T-helper 2 cell (primary cell): ENCODE measurements around the gene IL1RN.

Source experiments
- DNase-seq, 5 experiments: peaks; one replicate each; pipeline versions ENCODE4 v3.0.0 to v3.0.0-alpha.2; 2012 to 2022

Gene IL1RN

DNA sequence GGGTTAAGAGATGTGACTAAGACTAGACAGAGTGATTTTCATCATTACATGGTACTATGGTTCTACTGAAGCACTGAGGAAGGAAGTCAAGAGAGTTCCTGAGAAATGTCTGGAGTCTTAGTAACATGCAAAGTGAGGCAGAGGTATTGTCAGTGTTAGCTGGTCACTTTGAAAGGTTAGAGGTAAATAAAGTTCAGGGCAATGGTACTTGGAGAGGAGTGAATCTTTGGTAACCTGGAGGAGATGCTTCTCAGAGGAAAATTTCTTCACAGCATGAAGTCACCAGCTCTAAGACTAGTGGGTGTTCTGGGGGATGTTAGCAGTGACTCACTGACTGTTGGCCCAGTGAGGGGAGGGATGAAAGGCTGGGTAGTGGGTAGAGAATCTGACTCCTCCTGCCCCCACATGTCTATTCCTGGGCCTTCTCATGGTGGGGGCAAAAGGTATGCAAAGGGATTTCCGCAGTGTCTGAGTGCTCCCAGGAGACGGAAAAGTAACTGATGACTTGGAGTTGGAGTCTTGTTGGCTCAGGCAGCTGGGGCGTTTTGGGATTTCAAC is 23.3 kb upstream of the IL1RN start:
- peak in 1 of 5 experiments; percentile 68 for DNase-seq

DNA sequence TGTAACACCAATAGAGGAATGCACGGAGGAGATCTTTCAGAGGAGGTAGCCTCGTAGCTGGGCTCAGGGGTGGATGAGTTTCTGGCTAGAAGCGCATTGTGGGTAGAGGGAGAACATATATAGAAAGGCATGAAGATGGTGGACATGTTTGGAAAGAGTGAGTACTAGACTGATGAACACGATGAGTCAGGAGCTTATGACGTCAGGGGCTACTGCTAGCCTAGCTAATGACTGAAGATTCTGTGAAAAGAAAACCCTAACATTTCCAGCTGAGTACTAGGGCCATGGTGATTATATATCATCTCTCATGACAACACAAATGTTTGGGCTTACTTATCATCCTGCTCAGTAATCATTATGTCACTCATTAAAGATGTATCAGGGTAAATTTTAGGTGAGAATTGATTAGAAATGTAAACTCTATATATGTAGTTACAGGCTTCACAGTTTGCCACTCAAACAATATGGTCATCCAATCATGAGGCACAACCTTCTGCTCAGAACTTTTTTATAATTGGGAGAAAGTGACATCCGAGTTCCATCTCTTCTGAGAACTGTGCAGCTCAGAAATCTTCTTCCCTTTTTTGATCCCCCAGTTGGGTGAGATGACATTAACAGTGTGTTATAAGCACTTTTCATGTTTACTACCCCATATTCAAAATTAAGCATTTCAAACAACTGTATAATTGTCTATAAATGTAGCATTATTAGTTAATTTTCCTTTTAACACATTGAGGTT is 22.2 kb upstream of the IL1RN start:
- DNase-seq = peak in 1 of 5 experiments; percentile 48

DNA sequence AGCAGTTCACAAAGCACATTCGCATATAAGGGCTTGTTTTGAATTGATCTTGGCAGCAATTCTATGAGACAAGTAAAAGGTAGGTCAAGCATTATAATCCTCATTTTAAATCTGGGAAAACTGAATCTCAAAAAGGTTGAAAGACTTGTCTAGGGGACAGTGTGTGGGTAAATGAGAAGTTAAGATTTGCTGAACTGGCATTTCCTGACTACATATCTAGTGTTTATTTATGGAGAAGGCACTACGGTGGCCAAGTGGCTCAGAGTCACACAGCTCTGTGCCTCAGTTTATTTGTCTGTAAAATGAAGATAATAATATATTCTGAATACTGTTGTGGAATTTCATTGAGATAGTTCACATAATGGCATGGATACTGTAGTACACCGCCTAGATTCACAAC is 16.3 kb upstream of the IL1RN start:
- no peak for DNase-seq

DNA sequence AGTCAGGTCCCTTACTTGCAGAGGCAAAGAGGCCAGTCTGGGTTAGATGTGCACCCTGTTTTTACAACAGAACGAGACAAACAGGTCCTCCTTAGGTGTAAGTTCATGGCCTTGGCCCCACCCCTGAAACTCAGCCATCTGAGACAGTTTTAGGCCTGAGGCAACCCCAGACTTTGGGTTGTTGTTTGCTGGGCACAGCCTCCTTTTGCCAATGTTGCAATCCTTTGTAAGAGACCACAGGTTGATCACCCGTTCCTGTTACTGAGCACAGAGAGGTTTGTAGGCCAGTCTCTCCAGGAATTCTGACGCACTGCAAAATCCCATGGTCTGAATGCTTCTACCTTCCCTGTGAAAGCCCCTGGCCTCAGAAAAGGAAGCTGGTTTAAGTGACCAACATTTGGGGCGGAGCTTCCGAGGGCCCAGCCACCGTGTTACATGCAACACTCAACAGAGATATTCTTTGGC is 15.5 kb upstream of the IL1RN start:
- no peak for DNase-seq

DNA sequence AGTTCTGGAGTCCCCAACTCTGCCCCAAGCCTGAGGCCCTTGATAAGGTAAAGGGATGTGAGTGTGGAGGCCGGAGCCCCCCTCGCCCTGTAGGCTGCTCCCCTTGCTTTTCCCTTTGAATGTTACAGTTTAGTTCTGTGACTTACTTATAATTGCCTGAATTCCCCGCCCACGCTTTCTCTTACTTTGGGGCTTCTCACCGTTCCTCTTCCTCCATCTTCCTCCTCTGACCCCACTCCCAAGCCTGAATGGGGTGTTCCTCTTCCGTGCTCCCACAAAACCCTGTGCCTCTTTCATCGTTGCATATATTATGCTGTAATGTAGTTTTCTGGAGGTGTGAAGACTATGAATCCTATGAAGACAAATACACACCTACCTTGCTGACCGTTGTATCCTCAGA is 15.0 kb upstream of the IL1RN start:
- DNase-seq = no peak

DNA sequence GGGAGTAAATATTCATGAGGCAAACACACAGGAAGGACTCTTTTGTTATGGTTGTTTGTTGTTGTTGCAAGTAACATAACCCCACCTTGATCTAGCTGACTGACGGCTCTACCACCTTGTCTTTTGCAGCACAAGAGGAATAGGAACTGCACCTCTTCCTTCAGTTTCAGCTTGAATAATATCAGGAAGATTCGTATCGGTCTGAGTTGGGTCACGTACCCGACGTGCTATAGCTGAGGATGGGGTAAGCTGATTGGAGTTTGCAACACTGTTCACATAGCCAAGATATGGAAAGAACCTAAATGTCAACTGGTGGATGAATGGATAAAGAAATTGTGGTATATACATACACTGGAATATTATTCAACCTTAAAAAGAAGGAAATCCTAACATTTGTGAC is 14.5 kb upstream of the IL1RN start:
- DNase-seq = no peak

DNA sequence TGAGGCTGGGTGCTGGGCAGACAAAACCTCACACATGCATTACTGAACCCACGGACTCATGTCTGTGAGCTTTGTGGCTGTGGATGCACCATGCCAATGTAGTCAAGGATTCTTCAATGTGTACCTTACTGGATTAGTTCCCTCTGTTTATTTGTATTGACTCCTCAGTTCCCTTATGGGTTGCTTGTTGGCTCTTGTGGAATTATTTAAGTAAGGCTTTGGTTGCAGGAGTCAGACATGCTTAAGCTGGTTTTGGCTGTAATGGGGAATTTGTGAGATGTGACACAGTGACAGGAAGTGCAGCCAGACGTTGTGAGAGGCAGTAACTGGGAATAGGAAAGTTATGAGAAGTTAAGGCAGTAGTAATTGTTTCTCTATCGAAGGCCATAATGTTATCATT is 13.6 kb upstream of the IL1RN start:
- no peak for DNase-seq

DNA sequence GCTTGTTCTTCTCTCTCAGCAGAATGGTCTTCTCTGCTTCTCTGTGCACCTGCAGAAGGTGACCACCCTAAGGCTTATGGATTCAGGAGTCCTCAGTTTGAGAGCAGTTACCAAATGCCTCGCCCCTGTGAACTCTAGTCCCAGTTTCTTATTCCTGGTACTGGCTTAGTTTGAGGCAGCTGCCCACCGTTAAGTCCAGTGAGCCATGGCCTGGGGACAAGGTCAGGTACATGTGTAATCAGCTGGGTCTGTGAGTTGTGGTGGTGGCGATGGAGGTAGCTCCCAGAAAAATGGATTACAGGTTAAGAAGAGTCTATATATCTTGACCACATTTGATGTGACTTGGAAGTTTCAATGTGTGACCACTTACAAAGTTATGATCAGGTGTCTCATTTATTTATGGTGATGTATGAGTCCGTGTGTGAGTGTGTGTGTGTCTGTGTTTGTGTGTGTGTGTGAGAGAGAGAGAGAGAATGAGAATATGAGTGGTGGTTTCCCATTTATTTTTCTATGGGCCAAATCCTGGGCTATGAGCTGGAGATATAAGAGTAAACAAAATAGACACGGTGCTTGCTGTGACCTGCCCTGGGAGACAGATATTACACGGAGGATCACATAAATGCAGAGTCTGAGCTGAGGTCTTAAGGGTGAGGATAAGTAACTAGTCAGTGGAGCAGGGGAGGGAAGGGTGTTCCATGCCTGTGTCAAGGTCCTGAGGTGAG is 13.0 kb upstream of the IL1RN start:
- no peak for DNase-seq

DNA sequence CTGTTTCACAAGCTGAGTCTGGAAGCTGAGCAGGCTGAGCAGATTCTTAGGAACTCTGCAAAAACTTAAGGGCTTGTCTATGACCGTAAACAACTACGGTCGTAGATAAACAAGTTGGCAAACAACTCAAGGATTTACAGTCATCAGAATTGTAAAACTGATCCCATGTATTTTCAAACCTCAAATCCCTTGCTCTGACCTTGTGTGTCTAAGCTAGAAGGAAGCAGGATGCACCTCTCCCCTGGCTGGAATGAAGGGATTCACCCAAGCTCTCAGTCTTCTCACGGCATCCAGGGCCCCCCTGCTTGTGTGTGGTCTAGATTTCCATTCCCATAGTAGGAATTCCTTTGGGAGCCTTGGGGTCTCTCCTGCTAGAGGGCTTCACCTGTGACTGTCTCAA is 12.4 kb upstream of the IL1RN start:
- no peak for DNase-seq

DNA sequence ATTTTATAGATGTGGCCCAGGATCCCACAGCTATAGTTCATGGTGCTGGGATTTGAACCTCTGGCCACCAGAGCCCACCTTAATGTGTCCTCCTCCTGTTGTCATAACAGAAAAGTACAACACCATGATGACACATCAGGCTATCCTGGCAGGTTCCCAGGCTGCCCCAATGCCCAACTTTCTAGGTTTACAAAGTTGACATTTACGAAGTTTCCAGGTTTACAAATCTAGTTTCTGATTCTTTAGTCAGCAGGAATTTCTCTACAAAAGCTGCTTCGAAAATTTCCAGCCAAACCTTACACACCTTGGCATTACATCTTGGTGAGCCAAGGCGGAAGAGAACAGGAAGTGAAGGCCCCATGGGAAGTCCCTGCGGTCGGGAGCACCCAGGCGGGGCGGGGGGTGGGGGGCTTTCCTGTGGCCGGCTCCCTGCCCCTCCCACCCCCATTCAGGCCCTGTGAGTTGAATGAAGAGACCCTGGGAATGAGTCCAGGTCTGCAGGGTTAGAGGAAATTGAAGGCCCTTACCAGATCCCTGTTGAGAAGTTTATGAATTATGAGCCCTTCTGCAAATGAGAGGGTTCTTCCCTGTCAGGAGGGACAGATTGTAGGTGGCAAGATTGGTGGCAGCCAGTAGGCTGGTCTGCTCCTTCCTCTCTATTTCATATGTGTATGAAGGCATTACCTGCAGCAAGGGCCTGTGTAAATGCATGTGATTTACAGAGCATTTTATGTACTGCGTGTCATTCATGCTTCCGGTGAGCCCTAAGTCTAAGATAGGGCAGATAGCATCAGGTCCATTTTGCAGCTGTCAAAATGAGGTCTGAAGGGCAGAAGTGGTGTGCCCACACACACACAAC is 11.1 kb upstream of the IL1RN start:
- DNase-seq = peak in 1 of 5 experiments; percentile 39

DNA sequence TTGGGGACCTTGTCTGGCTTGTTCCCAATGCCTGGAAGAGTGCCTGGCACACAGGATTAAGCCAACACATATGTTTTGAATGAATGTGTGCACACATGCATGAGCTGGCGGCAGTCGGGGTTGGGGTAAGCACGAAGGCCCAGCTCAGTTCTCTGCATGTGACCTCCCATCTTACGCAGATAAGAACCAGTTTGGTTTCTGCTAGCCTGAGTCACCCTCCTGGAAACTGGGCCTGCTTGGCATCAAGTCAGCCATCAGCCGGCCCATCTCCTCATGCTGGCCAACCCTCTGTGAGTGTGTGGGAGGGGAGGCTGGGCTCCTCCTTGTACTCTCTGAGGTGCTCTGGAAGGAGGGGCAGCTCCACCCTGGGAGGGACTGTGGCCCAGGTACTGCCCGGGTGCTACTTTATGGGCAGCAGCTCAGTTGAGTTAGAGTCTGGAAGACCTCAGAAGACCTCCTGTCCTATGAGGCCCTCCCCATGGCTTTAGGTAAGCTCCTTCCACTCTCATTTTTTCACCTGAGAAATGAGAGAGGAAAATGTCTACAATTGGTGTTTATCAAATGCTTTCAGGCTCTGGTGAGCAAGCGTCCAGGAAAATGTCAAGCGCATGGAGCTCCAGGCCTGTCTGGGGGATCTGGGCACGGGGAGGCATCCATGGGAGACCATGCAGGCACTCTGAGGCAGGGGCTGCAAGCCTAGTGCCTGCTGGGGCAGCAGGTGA is 9.7 kb upstream of the IL1RN start:
- peak in 1 of 5 experiments; percentile 47 for DNase-seq

DNA sequence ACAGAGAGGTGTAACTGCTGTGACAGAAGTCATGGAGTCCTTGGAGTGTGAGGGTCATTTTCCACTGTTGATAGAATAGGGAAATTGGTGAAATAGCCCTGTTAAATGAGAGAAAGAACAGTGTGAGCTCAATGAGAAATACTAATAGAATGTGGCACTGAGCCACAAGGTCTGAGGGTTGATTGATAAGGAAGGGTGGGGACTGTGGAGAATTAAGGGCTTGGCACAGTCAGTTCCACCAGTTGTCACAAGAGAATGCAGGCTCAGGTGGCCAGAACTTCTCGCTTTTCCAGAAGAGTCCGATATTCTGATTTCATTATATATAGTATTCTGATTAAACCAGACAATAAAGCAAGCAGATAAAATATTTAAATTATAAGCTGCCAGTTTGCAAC is 9.1 kb upstream of the IL1RN start:
- no peak for DNase-seq

DNA sequence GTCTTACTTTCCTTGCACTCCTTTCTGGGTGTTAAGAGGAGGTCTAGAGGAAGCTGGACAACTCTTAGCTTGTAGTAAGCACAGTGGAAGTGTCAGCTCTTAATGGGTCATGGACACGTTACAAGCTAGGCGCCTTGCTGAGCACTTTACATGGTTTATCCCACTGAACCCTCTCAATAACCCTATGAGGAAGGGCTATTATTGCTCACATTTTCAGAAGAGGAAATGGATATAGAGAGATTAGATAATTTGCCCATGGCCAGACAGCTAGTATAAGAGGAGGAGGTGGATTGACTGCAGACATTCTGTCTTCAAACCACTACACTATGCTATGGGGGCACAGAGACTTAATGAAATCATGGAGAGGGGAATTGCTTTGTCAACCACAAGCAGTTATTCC is 8.3 kb upstream of the IL1RN start:
- no peak for DNase-seq

DNA sequence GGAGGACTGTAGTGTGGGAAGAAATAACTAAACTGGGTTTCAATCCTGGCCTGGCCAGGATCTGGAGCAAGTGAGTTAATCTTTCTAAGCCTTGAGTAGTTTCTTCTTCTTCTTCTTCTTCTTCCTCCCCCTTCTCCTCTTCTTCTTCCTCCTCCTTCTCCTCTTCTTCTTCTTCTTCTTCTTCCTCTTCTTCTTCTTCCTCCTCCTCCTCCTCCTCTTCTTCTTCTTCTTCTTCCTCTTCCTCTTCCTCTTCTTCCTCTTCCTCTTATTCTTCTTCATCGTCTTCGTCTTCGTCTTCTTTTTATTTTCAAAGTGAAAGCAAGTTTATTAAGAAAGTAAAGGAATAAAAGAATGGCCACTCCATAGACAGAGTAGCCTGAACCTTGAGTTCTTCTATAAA is 6.5 kb upstream of the IL1RN start:
- DNase-seq = no peak

DNA sequence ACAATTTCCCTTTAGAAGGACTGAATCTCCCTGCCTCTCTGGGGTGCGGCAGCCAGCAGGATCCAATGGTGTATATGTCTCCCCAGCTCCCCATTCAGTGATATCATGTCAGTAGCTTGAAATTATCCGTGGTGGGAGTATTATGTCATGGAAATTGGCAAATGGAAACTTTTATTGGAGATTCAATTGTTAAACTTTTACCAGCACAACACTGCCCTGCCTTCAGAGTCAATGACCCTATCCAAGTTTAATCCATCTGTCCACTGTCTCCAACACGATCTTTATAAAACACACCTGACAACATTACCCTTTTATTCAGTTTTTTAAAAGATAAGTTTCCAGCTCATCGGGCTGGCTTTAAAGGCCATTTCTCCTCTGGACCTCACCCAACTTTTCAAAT is 5.0 kb upstream of the IL1RN start:
- DNase-seq = no peak

DNA sequence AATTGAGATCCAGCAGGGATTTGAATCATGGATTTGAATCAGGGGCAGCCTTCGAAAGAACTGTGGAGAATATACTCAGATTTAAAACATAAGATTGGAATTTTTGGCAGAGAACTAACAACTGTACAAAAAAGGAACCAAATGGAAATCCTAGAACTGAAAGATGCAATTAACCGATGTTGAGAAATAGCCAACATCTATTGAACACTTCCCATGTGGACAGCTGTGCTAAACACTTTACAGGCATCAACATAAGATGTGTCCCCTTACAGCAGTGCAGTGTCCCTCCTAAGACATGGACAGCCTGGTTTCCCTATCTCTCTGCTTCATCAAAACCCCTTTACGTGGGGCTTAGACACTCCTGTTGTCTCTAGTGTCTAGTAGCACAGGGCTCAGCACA is 3.7 kb upstream of the IL1RN start:
- DNase-seq = no peak

DNA sequence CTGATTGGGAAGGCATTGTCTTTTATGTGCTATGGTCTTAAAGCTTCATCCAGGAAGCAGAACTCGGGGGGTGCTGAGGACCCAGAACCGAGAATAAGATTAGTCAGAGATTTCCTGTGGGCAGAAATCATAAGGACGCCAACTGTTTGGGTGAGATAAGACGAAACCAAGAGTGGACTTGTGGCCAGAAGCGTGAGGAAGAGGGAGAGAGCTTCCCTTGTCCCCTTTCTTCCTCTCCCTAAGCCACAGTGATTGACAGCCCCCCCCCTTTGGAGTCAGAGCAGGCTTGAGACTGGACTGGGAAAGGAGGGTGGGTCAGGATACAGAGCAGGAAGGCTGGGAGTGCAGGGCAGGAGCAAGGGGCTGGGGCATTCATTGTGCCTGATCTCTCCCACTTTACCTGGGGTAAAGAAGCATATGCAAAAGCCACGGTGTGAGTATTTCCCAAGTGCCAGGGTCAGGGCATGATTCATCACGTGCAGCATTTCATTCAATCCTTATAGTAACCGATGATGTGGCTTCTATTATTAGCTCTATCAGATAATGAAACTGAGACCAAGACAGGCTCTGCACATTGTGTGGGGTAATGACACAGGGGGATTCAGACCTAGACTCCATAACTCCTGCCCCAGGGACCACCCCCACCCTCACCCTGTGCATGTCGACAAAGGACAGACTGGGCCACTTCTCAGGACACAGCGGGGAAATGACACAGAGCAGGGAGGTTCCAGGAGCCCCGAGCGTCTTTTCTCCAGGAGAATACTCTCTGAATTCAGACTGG is 3.0 kb upstream of the IL1RN start:
- DNase-seq = peak in 1 of 5 experiments; percentile 33

DNA sequence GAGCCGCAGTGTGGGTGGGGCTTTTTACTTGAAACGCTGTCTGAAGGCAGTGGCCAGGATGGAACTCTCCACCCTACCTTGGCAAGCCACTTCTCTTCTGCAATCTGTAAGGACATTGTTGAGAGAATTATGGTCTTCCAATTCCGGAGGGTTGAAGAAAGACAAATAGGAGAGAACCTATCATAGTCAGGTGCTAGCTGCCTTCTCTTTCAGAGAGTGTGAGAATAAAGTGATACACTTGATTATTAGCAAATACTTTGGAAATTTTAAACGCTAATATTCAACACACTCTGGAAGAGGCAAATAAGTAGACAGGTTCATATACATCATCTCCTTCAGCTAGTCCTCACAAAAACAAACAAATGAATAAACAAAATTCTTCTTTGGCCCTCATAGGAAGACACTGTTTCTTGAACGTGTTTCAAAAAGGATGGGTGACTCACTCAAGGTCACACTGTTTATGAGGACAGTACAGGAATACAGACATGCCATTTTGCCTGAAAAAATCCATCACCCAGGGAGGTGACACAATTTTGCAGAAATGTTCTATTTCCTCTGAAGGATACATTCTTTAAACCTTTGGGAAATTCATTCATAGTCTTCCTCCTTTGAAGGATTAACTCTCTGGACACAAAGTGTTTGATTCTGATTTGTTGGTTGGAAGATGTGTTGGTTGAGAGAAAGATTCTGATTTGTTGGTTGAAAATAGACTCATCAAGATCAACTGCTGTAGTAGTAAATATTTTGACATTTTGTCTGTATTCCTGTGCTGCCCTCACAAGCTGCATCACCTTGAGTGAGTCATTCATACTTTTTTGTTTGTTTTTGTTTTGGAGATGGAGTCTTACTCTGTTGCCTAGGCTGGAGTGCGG is 2.2 kb upstream of the IL1RN start:
- DNase-seq = no peak

DNA sequence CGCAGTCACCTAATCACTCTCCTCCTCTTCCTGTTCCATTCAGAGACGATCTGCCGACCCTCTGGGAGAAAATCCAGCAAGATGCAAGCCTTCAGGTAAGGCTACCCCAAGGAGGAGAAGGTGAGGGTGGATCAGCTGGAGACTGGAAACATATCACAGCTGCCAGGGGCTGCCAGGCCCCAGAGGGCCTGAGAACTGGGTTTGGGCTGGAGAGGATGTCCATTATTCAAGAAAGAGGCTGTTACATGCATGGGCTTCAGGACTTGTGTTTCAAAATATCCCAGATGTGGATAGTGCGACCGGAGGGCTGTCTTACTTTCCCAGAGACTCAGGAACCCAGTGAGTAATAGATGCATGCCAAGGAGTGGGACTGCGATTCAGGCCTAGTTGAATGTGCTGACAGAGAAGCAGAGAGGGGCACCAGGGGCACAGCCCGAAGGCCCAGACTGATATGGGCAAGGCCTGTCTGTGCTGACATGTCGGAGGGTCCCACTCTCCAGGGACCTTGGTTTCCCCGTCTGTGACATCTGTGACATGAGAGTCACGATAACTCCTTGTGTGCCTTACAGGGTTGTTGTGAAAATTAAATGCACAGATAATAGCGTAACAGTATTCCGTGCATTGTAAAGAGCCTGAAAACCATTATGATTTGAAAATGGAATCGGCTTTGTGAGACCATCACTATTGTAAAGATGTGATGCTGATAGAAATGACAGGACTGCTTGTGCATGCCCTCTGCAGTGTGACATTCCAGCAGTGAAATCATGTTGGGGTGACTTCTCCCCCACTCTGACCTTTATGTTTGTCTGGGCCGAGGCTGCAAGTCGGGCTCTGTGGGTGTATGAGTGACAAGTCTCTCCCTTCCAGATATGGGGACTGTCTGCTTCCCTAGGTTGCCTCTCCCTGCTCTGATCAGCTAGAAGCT is 510 bp downstream of the IL1RN start:
- DNase-seq = no peak
